ENCODE data around the gene SRGAP2B. TPM values are rescaled to one million over a fixed set of nuclear protein-coding genes. Genes with fewer than 3 reads are reported as not detected.
A peak's percentile ranks its signal among the peaks of the same experiment; 100 is the strongest.
"Not testable (repeated sequence)": the region's sequence is repeated elsewhere in the genome, so short reads cannot be mapped to it uniquely, and the experiment has no call there.

SRGAP2B gene
- total RNA-seq, 1 donor from 2014 or later: 24.0 TPM

DNA sequence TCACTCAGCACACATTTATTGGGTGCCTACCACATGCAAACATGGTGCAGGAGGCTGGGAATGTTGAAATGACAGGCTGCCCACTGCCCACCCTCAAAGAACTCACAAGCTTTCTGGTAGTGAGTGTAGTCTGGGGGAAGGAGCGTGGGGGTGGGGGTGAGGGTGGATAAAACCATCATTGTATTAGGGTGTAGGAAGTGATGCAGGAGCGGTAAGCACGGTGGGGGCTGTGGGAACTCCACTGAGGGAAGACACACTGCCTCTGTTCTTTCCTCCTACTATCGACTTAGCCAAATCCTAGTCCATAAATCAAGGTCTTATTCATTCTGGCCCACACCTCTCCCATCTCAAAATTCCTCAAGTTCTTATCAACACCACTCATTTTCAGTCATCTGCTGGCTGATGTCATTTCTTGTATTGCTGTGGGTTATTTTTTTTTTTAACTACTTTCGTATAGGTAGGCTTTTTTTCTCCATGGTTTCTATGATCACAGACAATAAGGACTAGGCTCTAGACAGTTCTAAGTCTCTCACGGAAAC lies 21.0 kb downstream of the SRGAP2B start:
- not testable (repeated sequence) for H3K4me3 ChIP-seq (ENCODE audit: low read depth, low read length); FAIRE-seq; H3K27me3 ChIP-seq (ENCODE audit: control insufficient read depth, insufficient read depth, low read length); H3K36me3 ChIP-seq (ENCODE audit: control insufficient read depth, insufficient read depth, low read length); DNase-seq (ENCODE audit: low read depth)

DNA sequence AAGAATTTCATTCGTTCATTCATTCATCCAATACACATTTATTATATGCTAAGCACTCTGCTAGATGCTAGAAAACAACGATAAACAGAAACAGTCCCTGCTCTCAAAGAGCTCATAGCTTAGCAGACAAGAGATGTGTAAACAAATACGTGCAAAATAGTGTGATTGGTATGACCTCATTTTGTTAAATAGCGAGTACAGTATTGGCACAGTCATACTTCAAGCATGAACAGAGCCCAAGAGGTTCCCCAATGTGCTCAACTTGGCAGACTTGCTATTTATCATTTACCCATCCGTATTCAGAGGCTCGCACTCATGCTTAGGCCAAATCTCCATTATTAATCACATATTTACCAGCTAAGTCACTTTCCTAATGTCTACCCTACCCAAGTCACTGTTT lies 23.6 kb downstream of the SRGAP2B start:
- not testable (repeated sequence) for FAIRE-seq; H3K4me3 ChIP-seq (ENCODE audit: low read depth, low read length); DNase-seq (ENCODE audit: low read depth)

DNA sequence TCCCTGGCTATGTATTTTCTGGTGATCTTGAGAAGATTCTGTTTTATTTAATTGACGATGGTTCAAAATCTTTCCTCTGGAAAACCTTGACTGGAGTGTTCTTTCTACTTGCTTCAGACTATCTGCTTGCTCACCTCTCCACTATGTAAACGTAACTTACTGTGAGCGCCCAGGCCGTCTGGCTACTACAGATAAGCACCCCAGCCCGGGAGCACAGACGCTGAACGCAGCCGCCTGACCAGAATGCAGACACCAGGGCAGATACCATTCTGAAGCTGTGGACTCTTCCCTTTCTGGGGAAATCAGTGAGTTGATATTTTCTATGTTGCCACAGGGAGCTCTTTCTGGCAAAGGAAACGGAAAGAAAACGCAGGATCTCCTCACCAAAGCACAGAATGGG lies 28.6 kb downstream of the SRGAP2B start:
- FAIRE-seq; H3K4me3 ChIP-seq (ENCODE audit: low read depth, low read length); H3K27me3 ChIP-seq (ENCODE audit: control insufficient read depth, insufficient read depth, low read length); H3K36me3 ChIP-seq (ENCODE audit: control insufficient read depth, insufficient read depth, low read length); DNase-seq (ENCODE audit: low read depth): not testable (repeated sequence)

More for the DNA sequence above, 23.6 kb downstream of the SRGAP2B start:
- not testable (repeated sequence) for H3K27me3 ChIP-seq (ENCODE audit: control insufficient read depth, insufficient read depth, low read length); H3K36me3 ChIP-seq (ENCODE audit: control insufficient read depth, insufficient read depth, low read length)

DNA sequence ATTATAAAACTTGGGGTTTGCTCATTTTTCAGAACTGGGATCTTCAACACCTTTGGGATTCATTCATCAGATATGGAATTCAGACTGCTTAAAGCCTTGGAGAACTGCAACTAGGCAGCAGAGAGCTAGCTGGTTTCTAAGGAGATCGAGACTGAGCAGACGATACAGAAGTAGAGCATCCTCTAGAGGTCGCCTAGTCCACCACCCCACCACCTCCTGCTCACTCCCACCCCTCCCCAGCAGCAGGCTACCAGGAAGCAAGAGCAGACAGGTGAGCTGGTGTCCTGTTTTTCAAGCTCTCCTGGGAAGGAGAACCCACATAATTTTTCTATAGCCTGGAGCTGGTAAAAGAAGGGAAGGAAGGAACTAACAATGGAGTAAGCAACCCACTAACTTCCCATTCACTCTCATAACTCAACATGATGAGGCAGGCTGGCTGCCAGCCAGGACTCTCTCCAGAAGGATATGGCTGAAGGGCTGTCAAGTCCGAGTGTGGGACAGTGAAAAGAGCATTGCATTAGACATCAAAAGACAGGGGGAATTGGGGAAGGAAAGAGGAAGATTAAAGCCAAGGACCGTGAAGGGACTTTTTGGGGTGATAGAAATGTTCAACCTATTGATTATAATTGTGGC lies 29.8 kb downstream of the SRGAP2B start:
- FAIRE-seq; H3K27me3 ChIP-seq (ENCODE audit: control insufficient read depth, insufficient read depth, low read length); H3K4me3 ChIP-seq (ENCODE audit: low read depth, low read length); H3K36me3 ChIP-seq (ENCODE audit: control insufficient read depth, insufficient read depth, low read length): not testable (repeated sequence)
- peak; percentile 0 for DNase-seq (ENCODE audit: low read depth)

DNA sequence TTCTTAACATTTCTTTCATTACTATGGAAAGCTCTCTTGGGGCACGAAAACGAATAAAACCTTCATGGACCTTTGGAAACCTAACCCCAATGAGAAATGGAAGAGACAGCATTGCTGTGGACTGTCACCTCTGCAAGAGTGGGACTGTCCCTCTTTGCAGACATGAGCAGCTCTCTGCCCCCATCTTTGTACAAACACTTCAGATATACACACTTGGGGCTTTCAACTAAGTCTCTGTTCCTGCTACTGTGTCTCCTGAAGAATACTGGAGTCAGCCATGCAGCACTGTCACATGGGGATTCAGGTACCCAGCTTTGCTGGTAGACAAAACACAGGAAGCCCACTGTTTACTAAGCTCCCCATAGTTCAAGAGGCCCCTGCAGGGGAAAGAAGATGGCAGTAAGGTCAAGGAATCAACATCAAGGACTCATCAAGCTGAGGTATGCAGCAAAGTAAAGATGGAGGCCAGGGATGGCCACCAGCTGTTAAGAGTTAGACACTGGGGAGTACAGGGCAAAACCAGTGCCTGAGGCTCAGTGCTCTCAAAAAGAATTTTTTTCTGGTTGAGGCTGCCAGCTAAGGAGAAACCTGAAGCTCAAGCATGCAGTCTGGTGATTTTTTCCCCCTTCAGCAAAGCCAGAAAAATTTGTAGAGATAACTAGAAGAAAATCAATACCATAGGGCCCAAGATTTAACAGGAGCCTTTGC lies 31.0 kb downstream of the SRGAP2B start:
- FAIRE-seq; H3K4me3 ChIP-seq (ENCODE audit: low read depth, low read length); H3K36me3 ChIP-seq (ENCODE audit: control insufficient read depth, insufficient read depth, low read length); H3K27me3 ChIP-seq (ENCODE audit: control insufficient read depth, insufficient read depth, low read length); DNase-seq (ENCODE audit: low read depth): not testable (repeated sequence)

DNA sequence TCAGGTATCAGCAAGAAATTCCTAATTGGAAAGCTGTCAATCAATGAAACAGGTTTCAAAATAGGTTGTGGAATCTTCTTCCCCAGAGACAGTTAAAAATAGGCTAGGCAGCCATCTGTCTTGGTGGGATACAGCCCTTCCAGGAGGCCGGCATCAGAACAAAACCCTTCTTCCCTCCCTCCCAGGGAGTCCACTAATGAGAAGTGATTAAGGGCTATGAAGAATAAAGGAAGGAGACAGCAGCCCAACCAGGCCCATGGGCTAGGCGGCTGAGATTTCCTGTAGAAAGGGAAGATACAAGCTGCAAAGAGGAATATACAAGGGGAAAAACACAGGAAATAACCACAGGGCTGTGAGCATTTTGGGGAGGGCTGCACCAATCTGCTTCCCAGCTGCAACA lies 31.8 kb downstream of the SRGAP2B start:
- H3K4me3 ChIP-seq (ENCODE audit: low read depth, low read length); FAIRE-seq; DNase-seq (ENCODE audit: low read depth); H3K27me3 ChIP-seq (ENCODE audit: control insufficient read depth, insufficient read depth, low read length); H3K36me3 ChIP-seq (ENCODE audit: control insufficient read depth, insufficient read depth, low read length): not testable (repeated sequence)

DNA sequence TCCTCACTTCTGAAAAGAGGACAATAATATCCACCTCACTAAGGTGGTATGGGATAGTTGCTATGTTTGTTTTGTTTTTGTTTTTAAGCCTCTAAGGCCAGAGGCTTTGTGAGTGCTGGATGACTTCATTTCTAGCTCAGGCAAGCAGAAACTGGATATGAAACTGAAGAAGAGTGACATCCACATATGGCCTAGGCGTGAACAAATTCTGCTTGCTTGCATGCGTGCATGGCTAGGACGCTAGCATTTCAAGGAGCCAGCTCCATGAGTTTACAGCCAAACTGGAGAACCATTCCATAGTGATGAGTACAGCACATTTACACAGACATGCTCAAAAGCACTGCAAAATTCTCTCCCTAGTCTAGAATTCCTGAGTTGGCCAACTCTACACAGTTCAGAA lies 36.9 kb downstream of the SRGAP2B start:
- H3K36me3 ChIP-seq (ENCODE audit: control insufficient read depth, insufficient read depth, low read length); FAIRE-seq; DNase-seq (ENCODE audit: low read depth); H3K4me3 ChIP-seq (ENCODE audit: low read depth, low read length); H3K27me3 ChIP-seq (ENCODE audit: control insufficient read depth, insufficient read depth, low read length): not testable (repeated sequence)

DNA sequence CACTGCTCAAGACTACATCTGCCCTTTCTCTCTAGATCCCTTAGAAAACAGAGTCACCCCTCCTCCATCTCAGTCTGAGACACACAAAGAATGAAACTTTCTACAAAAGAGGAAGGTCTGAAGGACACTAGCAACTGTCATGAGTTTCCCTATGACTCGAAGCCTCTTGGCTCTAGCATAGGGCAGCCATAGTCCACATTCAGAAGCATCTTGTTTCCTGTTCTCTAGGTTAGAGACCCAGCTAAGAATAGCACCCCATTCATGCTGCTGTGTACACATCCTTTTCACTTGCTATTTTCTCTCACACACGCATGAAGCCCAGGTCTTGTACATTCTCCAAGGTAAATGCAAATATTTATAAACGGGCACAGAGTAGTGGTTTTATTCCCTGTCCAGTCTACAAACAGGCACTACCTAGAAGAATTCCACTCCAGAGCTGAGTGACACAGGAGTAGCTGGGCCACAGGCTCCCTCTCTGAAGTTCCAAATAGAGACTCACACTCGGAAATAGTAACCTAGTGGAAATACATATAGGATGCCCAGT lies 39.8 kb downstream of the SRGAP2B start:
- not testable (repeated sequence) for H3K27me3 ChIP-seq (ENCODE audit: control insufficient read depth, insufficient read depth, low read length); H3K4me3 ChIP-seq (ENCODE audit: low read depth, low read length); H3K36me3 ChIP-seq (ENCODE audit: control insufficient read depth, insufficient read depth, low read length); DNase-seq (ENCODE audit: low read depth); FAIRE-seq

DNA sequence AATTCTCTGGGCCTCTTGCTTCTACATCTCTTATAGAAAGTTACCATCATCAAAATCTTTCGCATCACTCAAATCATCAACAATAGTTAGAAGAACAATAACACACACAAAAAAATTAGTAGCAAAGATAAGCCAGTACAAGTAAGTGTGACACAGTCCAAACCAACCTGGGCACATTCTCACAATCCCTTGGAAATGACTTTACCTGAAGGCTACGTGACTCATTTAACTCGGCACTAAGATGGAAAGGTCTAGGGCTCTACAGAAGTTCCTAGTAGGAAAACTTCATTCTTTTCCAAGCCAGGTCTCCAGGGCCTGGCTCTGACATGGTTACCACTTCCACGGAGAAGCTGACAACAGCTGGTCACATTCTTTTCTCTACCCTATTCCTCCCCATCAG lies 41.7 kb downstream of the SRGAP2B start:
- H3K36me3 ChIP-seq (ENCODE audit: control insufficient read depth, insufficient read depth, low read length); FAIRE-seq; DNase-seq (ENCODE audit: low read depth); H3K4me3 ChIP-seq (ENCODE audit: low read depth, low read length); H3K27me3 ChIP-seq (ENCODE audit: control insufficient read depth, insufficient read depth, low read length): not testable (repeated sequence)

DNA sequence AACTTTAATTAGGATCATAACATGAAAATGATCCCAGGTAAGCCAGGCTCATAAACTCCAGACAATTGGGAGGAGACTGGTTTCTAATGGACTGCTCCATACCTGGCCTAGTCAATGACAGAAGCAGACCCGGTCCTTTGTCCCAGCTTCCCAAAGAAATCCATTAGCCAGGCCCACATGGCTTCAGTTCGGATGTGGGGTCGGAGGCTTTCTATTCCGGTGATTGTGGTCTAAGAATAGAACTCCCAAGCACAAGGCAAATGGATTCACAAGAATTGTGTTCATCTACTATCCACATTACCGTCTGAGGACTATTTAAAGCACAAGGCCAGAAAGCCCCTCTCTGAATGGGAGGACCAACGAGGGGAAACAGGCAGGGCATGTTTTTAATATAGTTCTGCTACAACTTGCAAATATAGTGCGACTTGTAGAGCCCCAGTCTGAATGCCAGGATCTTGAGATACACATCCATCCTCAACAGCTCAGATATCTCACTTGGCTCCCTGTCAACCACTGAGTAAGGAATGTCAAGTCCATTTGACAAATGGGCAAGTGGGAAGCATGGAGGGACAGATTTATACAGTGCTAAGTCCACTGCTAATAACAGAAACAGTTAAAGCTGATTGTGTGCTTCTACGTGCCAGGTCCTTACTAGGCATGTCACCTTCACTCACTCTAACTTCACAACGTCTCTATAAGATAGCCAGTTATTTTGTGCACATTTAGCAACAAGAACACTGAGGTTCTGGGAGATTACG lies 42.9 kb downstream of the SRGAP2B start:
- H3K36me3 ChIP-seq (ENCODE audit: control insufficient read depth, insufficient read depth, low read length); DNase-seq (ENCODE audit: low read depth); H3K4me3 ChIP-seq (ENCODE audit: low read depth, low read length); H3K27me3 ChIP-seq (ENCODE audit: control insufficient read depth, insufficient read depth, low read length); FAIRE-seq: not testable (repeated sequence)

DNA sequence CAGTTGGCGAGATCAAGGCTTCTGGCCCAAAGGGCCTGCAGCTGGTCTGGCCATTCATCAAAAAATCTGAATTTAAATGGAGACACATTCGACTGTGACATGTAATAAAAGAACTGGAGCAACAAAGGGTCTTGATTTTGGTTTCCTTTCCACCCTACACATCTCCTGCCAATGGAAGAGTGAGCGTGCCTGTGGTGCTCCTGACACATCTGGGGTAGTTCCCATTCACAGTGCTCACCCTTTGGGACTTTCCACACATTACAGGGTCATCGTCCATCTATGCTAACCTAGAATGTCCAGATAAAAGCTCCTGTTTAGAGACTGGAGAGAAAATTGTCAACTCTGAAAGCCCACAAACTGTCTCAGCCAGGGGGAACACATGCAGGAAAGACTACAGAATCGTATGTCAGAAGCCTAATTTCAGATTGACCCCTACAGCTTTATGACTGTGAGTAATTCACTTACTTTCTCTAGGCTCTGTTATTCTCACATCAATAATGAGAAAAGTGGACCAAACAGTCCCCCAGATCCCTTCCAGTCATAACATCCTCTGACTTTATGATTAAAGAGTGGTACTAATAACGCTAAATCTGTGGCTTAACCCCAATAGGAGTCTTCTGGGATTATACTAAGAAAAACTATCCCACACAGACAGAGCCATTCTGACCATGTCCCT lies 46.8 kb downstream of the SRGAP2B start:
- DNase-seq (ENCODE audit: low read depth); H3K4me3 ChIP-seq (ENCODE audit: low read depth, low read length); H3K27me3 ChIP-seq (ENCODE audit: control insufficient read depth, insufficient read depth, low read length); FAIRE-seq; H3K36me3 ChIP-seq (ENCODE audit: control insufficient read depth, insufficient read depth, low read length): not testable (repeated sequence)

DNA sequence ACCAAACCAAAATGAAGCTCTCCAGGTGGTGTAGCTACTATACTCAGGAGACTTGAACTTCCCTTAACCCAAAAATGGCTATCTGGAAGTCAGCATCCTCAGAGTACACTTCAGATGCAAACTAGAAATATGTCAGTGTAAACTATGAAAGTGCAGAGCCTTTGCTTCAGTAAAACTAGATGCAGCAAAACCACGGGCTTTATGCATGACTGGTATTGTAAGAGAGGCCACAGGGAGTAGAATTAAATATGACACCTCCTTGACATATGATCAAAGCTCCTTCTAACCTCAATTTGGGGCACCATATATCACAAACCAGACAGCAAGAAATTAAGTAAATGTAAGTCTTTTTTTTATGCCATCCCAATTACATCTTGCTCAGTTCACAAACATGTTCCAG lies 47.6 kb downstream of the SRGAP2B start:
- H3K4me3 ChIP-seq (ENCODE audit: low read depth, low read length); H3K36me3 ChIP-seq (ENCODE audit: control insufficient read depth, insufficient read depth, low read length); H3K27me3 ChIP-seq (ENCODE audit: control insufficient read depth, insufficient read depth, low read length); FAIRE-seq; DNase-seq (ENCODE audit: low read depth): not testable (repeated sequence)

DNA sequence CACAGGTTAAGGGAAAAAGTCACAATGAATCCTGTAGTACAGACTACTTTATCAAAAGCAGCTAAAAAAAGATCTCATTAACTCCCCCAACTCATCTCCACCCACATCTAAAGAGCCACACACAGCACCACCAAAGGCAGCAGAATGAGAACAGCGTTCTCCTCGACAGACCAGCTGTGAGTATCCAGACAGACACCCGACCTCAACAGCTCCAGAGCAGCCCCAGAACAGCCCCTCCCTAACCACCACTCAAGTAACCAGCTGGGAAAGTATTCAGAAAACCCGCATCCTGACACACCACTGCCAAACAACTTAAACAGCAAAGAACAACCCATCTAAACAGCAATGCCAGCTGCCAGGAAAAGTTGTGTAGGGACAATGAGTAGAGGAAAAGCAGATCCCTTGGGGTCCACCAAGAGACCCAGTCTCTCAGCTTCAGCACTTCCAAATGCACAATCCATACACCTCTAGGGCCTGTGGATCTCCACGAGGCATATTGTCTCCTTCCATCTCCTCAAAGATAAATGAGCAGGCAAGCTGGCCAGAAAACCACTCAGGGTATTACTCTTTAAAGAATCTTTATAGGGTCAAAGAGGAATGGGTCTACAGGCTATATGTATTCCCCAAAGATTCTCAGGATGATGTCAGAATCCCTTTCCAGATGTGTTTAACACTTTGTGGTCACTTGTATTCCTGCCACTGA lies 49.4 kb downstream of the SRGAP2B start:
- H3K27me3 ChIP-seq (ENCODE audit: control insufficient read depth, insufficient read depth, low read length); H3K36me3 ChIP-seq (ENCODE audit: control insufficient read depth, insufficient read depth, low read length); H3K4me3 ChIP-seq (ENCODE audit: low read depth, low read length); DNase-seq (ENCODE audit: low read depth); FAIRE-seq: not testable (repeated sequence)
